ENCODE results near the gene CBFA2T3.

CBFA2T3 gene

GRCh38 chr16:88869673-88869980, 107.4 kb downstream of the CBFA2T3 start:
- DNase-seq, result no peak

GRCh38 chr16:88868974-88869672, 107.9 kb downstream of the CBFA2T3 start:
- no peak for DNase-seq

- DNase-seq, result no peak
Measured at GRCh38 chr16:88867581-88868246, 109.3 kb downstream of the CBFA2T3 start.

GRCh38 chr16:88866151-88866920, 110.7 kb downstream of the CBFA2T3 start, which contains the start of gene PABPN1L:
PABPN1L (minus strand) TSS chr16:88866660; CDS start chr16:88866606, 54 bp downstream.
- no peak for DNase-seq

- no peak for DNase-seq
Measured at GRCh38 chr16:88865742-88866141, 111.3 kb downstream of the CBFA2T3 start.

- no peak for DNase-seq
Measured at GRCh38 chr16:88865310-88865709, 111.7 kb downstream of the CBFA2T3 start.

- no peak for DNase-seq
Measured at GRCh38 chr16:88864521-88864920, 112.5 kb downstream of the CBFA2T3 start.

GRCh38 chr16:88864099-88864498, 112.9 kb downstream of the CBFA2T3 start:
- DNase-seq, result no peak

GRCh38 chr16:88863426-88863825, 113.6 kb downstream of the CBFA2T3 start:
- no peak for DNase-seq

GRCh38 chr16:88862968-88863367, 114.0 kb downstream of the CBFA2T3 start:
- no peak for DNase-seq

GRCh38 chr16:88861359-88861758, 115.6 kb downstream of the CBFA2T3 start:
- DNase-seq, result no peak

GRCh38 chr16:88859381-88860091, 117.5 kb downstream of the CBFA2T3 start:
- no peak for DNase-seq

- DNase-seq, result peak; percentile 27
Measured at GRCh38 chr16:88857728-88858339, 119.2 kb downstream of the CBFA2T3 start.

- peak; percentile 95 for DNase-seq
Measured at GRCh38 chr16:88856828-88857727, 119.9 kb downstream of the CBFA2T3 start, which contains the start of the genes GALNS and TRAPPC2L. GALNS (minus strand) TSS chr16:88856947; CDS start chr16:88856877, 70 bp downstream. TRAPPC2L (plus strand) TSS chr16:88857127; CDS start chr16:88857151, 24 bp downstream.

GRCh38 chr16:88856122-88856827, 120.7 kb downstream of the CBFA2T3 start:
- no peak for DNase-seq

- DNase-seq, result no peak
Measured at GRCh38 chr16:88855736-88856121, 121.3 kb downstream of the CBFA2T3 start.

- no peak for DNase-seq
Measured at GRCh38 chr16:88855176-88855575, 121.8 kb downstream of the CBFA2T3 start.

- no peak for DNase-seq
Measured at GRCh38 chr16:88854306-88855111, 122.5 kb downstream of the CBFA2T3 start.

GRCh38 chr16:88853325-88853941, 123.6 kb downstream of the CBFA2T3 start:
- DNase-seq, result no peak
